Activated CD8-positive, alpha-beta memory T cell treated with anti-CD3 and anti-CD28 coated beads, Interleukin-2, amount 50 U/mL, for 1 hour (primary cell): ENCODE results near the gene GNG7.
"Not testable (repeated sequence)": the region's sequence is repeated elsewhere in the genome, so short reads cannot be mapped to it uniquely, and the experiment has no call there.

Experiments used
- DNase-seq: peaks from one replicate; pipeline ENCODE4 v3.0.0-alpha.2; 2020; ENCODE audit errors: extremely low read depth

Gene GNG7

GRCh38 chr19:2713170-2713569, 10.7 kb upstream of the GNG7 start:
- not testable (repeated sequence) for DNase-seq

GRCh38 chr19:2711875-2712205, 9.3 kb upstream of the GNG7 start:
- no peak for DNase-seq

- no peak for DNase-seq
Observed at GRCh38 chr19:2711172-2711874, 8.8 kb upstream of the GNG7 start.

GRCh38 chr19:2706251-2706650, 3.8 kb upstream of the GNG7 start:
- DNase-seq = no peak

GRCh38 chr19:2703691-2704216, 1.3 kb upstream of the GNG7 start:
- DNase-seq = no peak

GRCh38 chr19:2703077-2703437, 563 bp upstream of the GNG7 start:
- DNase-seq = no peak

GRCh38 chr19:2701361-2702169, 929 bp downstream of the GNG7 start:
- no peak for DNase-seq

GRCh38 chr19:2700660-2701360, 1.7 kb downstream of the GNG7 start:
- DNase-seq = no peak

- no peak for DNase-seq
Observed at GRCh38 chr19:2699413-2700140, 2.9 kb downstream of the GNG7 start.

GRCh38 chr19:2694196-2694595, 8.3 kb downstream of the GNG7 start:
- no peak for DNase-seq

- no peak for DNase-seq
Observed at GRCh38 chr19:2693492-2694160, 8.9 kb downstream of the GNG7 start.

GRCh38 chr19:2691951-2692350, 10.5 kb downstream of the GNG7 start:
- DNase-seq = no peak

GRCh38 chr19:2690856-2691255, 11.6 kb downstream of the GNG7 start:
- no peak for DNase-seq

GRCh38 chr19:2686360-2686759, 16.1 kb downstream of the GNG7 start:
- no peak for DNase-seq

- DNase-seq = no peak
Observed at GRCh38 chr19:2685204-2685704, 17.2 kb downstream of the GNG7 start.

GRCh38 chr19:2683430-2684003, 19.0 kb downstream of the GNG7 start:
- no peak for DNase-seq

- DNase-seq = no peak
Observed at GRCh38 chr19:2680808-2681207, 21.7 kb downstream of the GNG7 start.

- no peak for DNase-seq
Observed at GRCh38 chr19:2679439-2679838, 23.1 kb downstream of the GNG7 start.

- not testable (repeated sequence) for DNase-seq
Observed at GRCh38 chr19:2678948-2679347, 23.5 kb downstream of the GNG7 start.

- DNase-seq = no peak
Observed at GRCh38 chr19:2678044-2678671, 24.3 kb downstream of the GNG7 start.
